Calu3 (cell line): ENCODE measurements around the gene NLRP12. TPM values are rescaled to one million over a fixed set of nuclear protein-coding genes. Genes with fewer than 3 reads are reported as not detected.
"Not testable (repeated sequence)": the region's sequence is repeated elsewhere in the genome, so short reads cannot be mapped to it uniquely, and the experiment has no call there.

Experiments used
- BruUV-seq: library from RNA; stranded (reverse); fragments of 400-500 nt; replicated peaks from 2 replicates; lab custom pipeline; 2021; lab: Mats Ljungman, UMichigan
- CTCF ChIA-PET: fragments of 300-600 bp; sonication (Branson Sonifier 250); formaldehyde crosslinking; loops from one replicate; lab custom pipeline; 2022; ENCODE audit warnings: antibody characterized with exemption; lab: Charles Lee
- DNase-seq: peaks from one replicate; pipeline ENCODE4 v3.0.0; 2022
- H3K27ac Mint-ChIP-seq: one replicate; pipeline ENCODE4 v1.8.0; 2022; ENCODE audit warnings: mixed read lengths; ENCODE audit not compliant: unreplicated experiment
- H3K27me3 Mint-ChIP-seq: one replicate; pipeline ENCODE4 v1.8.0; 2022; ENCODE audit warnings: mixed read lengths; ENCODE audit not compliant: unreplicated experiment
- H3K36me3 Mint-ChIP-seq: one replicate; pipeline ENCODE4 v1.8.0; 2022; ENCODE audit warnings: mild to moderate bottlenecking, moderate library complexity, mixed read lengths; ENCODE audit not compliant: insufficient read depth, unreplicated experiment
- H3K4me1 Mint-ChIP-seq: one replicate; pipeline ENCODE4 v1.8.0; 2022; ENCODE audit warnings: mild to moderate bottlenecking, low read depth, mixed read lengths; ENCODE audit not compliant: unreplicated experiment
- H3K4me3 Mint-ChIP-seq: one replicate; pipeline ENCODE4 v1.8.0; 2022; ENCODE audit warnings: mild to moderate bottlenecking, low read depth, moderate library complexity, mixed read lengths; ENCODE audit not compliant: unreplicated experiment
- H3K9me3 Mint-ChIP-seq: one replicate; pipeline ENCODE4 v1.8.0; 2022; ENCODE audit warnings: low read depth, mixed read lengths; ENCODE audit not compliant: unreplicated experiment
- intact Hi-C: fragments of 100-400 bp; cut with micrococcal nuclease; formaldehyde crosslinking; loops from one replicate; pipeline ENCODE4 v1.10.0; 2022; ENCODE audit not compliant: unreplicated experiment
- total RNA-seq: library from RNA; stranded (reverse); gene quantifications from 2 replicates; pipeline ENCODE4 v1.2.3, GENCODE V29; 2022
- TF ChIP-seq, protein P1 (sequence below): fragments of 200-600 bp; IDR thresholded peaks from one replicate; pipeline ENCODE4 v1.8.0; 2022; ENCODE audit warnings: antibody characterized with exemption; ENCODE audit not compliant: unreplicated experiment

Gene NLRP12
- total RNA-seq, 1 experiment from 2014 or later, result not detected

DNA sequence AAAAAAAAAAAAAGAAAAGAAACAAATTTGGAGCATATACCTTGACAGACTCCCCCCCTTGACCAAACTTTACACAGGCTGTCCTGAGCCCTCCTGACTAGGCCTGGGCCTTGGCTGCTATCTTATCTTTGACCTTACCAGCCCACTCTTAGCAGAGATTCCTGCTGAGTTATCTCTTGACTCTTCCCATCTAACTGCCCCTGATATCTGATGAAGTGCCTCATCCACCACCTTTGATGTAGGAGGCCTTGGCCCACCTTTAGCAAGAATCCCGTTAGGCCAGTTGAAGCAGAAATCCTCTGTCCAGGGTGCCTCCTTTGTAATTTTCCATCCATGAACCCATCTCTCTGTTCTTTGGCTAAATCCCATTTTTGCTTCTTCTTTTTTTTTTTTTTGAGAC is 43.6 kb downstream of the NLRP12 start:
- TF ChIP-seq, protein P1, sequence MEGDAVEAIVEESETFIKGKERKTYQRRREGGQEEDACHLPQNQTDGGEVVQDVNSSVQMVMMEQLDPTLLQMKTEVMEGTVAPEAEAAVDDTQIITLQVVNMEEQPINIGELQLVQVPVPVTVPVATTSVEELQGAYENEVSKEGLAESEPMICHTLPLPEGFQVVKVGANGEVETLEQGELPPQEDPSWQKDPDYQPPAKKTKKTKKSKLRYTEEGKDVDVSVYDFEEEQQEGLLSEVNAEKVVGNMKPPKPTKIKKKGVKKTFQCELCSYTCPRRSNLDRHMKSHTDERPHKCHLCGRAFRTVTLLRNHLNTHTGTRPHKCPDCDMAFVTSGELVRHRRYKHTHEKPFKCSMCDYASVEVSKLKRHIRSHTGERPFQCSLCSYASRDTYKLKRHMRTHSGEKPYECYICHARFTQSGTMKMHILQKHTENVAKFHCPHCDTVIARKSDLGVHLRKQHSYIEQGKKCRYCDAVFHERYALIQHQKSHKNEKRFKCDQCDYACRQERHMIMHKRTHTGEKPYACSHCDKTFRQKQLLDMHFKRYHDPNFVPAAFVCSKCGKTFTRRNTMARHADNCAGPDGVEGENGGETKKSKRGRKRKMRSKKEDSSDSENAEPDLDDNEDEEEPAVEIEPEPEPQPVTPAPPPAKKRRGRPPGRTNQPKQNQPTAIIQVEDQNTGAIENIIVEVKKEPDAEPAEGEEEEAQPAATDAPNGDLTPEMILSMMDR, result no peak
- H3K4me3 Mint-ChIP-seq, result no peak overlapping the region
- no peak overlapping the region for H3K27ac Mint-ChIP-seq
- no TSS peak for BruUV-seq
- no peaks in the 10 kb centered on the region for H3K36me3 Mint-ChIP-seq
- H3K9me3 Mint-ChIP-seq, result no peaks in the 10 kb centered on the region
- no peaks in the 10 kb centered on the region for H3K4me1 Mint-ChIP-seq
- intact Hi-C loops, result no loop called here
- CTCF ChIA-PET, result no interaction called here
- H3K27me3 Mint-ChIP-seq, result peaks cover 2% of the 10 kb centered on the region
- DNase-seq, result no peak

DNA sequence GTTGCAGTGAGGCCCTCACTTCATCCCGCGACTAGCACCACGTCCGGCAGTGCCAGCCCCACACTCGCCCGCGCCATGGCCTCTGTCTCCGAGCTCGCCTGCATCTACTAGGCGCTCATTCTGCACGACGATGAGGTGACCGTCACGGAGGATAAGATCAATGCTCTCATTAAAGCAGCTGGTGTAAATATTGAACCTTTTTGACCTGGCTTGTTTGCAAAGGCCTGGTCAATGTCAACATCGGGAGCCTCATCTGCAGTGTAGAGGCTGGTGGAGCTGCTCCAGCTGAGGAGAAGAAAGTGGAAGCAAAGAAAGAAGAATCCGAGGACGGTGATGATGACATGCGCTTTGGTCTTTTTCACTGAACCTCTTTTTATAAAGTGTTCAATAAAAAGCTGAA is 48.6 kb downstream of the NLRP12 start:
- TF ChIP-seq, protein P1, result no peak
- H3K27me3 Mint-ChIP-seq, result peaks cover 25% of the 10 kb centered on the region
- intact Hi-C loops, result loop anchor here (5.0 kb wide), 1 partner anchor 492 kb away; no protein-coding TSS in a partner anchor
- H3K27ac Mint-ChIP-seq, result no peak overlapping the region
- H3K4me3 Mint-ChIP-seq, result no peak overlapping the region
- no peaks in the 10 kb centered on the region for H3K9me3 Mint-ChIP-seq
- CTCF ChIA-PET, result interaction anchor here (0.6 to 2.6 kb wide), 2 partner anchors 11 to 17 kb away, joined by 3 to 8 read pairs; no protein-coding TSS in a partner anchor
- no peak for DNase-seq
- BruUV-seq, result no TSS peak
- H3K36me3 Mint-ChIP-seq, result no peaks in the 10 kb centered on the region
- peaks cover 8% of the 10 kb centered on the region for H3K4me1 Mint-ChIP-seq

DNA sequence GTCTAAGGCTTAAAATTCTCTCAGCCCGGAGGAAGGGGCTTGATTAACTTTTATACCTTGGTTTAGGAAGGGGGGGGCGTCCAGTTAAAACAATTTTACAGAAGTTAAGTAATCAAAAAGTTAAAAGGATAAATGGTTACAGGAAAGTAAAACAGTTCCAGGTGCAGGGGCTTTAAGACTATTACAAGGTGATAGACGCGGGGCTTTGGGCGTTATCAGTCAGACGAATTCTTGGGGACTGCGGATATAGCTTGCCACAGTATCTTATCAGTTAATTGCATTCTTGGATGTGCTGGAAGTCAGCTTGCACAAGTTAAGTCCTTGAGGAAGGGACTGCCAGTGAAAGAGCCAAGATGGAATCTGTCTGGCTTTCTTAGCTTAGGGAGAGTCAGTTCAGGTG is 49.6 kb downstream of the NLRP12 start:
- H3K4me3 Mint-ChIP-seq, H3K36me3 Mint-ChIP-seq, H3K4me1 Mint-ChIP-seq, DNase-seq, intact Hi-C loops, H3K9me3 Mint-ChIP-seq, H3K27ac Mint-ChIP-seq, BruUV-seq: not testable (repeated sequence)
- CTCF ChIA-PET, result interaction anchor here (2.6 kb wide), 1 partner anchor 18 kb away, joined by 8 read pairs; no protein-coding TSS in a partner anchor
- H3K27me3 Mint-ChIP-seq, result peaks cover 25% of the 10 kb centered on the region

DNA sequence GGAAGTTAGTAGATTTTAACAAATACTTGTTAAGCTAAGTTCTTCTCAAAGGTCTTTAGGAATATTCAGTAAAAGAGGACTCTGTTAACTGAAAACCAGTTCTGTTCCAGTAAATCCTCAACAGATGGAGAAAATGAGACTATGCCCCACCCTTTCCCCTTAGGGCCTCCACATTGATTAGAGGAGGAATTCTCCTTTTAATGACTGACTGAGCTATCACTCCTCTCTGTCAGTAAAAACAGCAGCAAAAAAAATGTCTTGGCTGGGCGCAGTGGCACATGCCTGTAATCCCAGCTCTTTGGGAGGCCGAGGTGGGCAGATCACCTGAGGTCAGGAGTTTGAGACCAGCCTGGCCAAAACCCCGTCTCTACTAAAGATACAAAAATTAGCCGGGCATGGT is 50.1 kb downstream of the NLRP12 start:
- Mint-ChIP-seq H3K4me1 (peaks cover 8% of the 10 kb centered on the region), H3K27ac (no peak overlapping the region), H3K9me3 (peaks cover 3% of the 10 kb centered on the region), H3K4me3 (no peak overlapping the region), H3K27me3 (peaks cover 25% of the 10 kb centered on the region), H3K36me3 (peaks cover 4% of the 10 kb centered on the region)
- BruUV-seq, result no TSS peak
- CTCF ChIA-PET, result interaction anchor here (2.6 kb wide), 1 partner anchor 19 kb away, joined by 8 read pairs; no protein-coding TSS in a partner anchor
- intact Hi-C loops, result no loop called here
- TF ChIP-seq, protein P1, result no peak
- DNase-seq, result no peak

DNA sequence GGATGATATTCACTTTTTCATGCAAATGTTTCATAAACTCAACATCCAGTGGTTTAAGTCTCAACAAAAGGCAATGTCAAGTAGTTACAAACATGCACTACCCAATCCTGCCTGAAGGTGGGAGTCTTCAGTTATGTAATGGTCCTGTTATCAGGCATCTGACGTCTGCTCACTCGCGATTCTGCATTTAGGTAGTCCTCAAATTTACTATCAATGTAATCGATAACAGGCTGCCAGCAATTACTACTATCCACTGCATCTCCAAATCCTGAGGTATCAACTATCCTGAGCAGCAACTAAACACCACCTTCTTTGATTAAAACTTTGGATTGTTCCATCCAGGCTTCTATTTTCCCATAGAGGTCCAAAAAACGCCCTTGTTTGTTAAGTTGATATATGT is 51.2 kb downstream of the NLRP12 start:
- Mint-ChIP-seq H3K4me1 (peaks cover 8% of the 10 kb centered on the region), H3K36me3 (peaks cover 4% of the 10 kb centered on the region), H3K9me3 (peaks cover 3% of the 10 kb centered on the region), H3K27me3 (peaks cover 25% of the 10 kb centered on the region), H3K27ac (no peak overlapping the region), H3K4me3 (no peak overlapping the region)
- intact Hi-C loops, result no loop called here
- CTCF ChIA-PET, result no interaction called here
- TF ChIP-seq, protein P1, result peak; percentile 66
- no TSS peak for BruUV-seq
- DNase-seq, result peak; percentile 75
